ENCODE results near the gene OPHN1. TPM values are rescaled to one million over a fixed set of nuclear protein-coding genes. Genes with fewer than 3 reads are reported as not detected.
"Not testable (repeated sequence)": the region's sequence is repeated elsewhere in the genome, so short reads cannot be mapped to it uniquely, and the experiment has no call there.

The OPHN1 gene
- total RNA-seq, 4 donors from 2014 or later: 2.8 to 8.7 (median 6.6) TPM

DNA sequence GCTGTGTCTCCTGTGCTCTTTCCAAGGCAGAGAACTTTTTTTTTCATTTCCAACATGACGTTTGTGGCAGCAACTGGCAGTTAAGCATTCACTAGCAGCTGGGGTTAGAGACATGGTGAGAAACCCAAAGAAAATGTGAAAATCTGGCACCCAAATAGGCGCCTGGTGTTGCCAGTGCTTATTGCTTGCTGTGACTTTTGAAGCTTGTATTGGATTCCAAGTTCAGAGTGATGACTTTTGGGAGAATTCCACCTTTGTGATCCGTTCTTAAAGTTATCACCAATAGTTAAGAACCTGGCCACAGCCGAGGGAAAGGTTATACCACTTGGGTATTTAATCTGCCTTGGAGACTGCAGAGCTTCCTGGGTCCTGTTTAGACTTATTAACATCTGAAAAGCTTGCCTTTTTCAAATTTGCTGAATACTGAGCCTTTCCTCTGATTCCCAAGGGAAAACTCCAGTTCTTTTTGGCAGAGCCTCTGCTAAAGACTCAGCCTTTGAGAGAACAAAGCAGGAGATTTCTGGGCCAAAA is 101.0 kb downstream of the OPHN1 start:
- no peaks in the 10 kb centered on the region for H3K27me3 ChIP-seq
- intact Hi-C loops (cut with DNase I; ENCODE audit: low total_unique reads): no loop called here
- H3K27ac ChIP-seq: no peak overlapping the region
- in situ Hi-C loops (cut with MboI; ENCODE audit: low pct_ligation_motif_present in 1 of 4, low pct_unique_long_range_greater_than_20kb in 1 of 4, low sequenced_read_pairs in 3 of 4): no loop called here
- H3K4me3 ChIP-seq: no peak overlapping the region
- no peak for TF ChIP-seq POLR2A (IDR thresholded peaks at IDR 0.05)
- TF ChIP-seq POLR2AphosphoS5 (IDR thresholded peaks at IDR 0.05): no peak
- TF ChIP-seq, protein P1, sequence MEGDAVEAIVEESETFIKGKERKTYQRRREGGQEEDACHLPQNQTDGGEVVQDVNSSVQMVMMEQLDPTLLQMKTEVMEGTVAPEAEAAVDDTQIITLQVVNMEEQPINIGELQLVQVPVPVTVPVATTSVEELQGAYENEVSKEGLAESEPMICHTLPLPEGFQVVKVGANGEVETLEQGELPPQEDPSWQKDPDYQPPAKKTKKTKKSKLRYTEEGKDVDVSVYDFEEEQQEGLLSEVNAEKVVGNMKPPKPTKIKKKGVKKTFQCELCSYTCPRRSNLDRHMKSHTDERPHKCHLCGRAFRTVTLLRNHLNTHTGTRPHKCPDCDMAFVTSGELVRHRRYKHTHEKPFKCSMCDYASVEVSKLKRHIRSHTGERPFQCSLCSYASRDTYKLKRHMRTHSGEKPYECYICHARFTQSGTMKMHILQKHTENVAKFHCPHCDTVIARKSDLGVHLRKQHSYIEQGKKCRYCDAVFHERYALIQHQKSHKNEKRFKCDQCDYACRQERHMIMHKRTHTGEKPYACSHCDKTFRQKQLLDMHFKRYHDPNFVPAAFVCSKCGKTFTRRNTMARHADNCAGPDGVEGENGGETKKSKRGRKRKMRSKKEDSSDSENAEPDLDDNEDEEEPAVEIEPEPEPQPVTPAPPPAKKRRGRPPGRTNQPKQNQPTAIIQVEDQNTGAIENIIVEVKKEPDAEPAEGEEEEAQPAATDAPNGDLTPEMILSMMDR (IDR thresholded peaks at IDR 0.05): no peak
- TF ChIP-seq EP300 (IDR thresholded peaks at IDR 0.05; ENCODE audit: low read depth): no peak
- H3K4me1 ChIP-seq: no peaks in the 10 kb centered on the region
- 20 to 60% methylated on average over 1 to 4 of the region's 4 CpGs for whole genome bisulfite sequencing, 2 donors (ENCODE audit: low coverage in 1 of 2)
- H3K9me3 ChIP-seq: no peaks in the 10 kb centered on the region
- no peaks in the 10 kb centered on the region for H3K36me3 ChIP-seq
- no peak for DNase-seq

DNA sequence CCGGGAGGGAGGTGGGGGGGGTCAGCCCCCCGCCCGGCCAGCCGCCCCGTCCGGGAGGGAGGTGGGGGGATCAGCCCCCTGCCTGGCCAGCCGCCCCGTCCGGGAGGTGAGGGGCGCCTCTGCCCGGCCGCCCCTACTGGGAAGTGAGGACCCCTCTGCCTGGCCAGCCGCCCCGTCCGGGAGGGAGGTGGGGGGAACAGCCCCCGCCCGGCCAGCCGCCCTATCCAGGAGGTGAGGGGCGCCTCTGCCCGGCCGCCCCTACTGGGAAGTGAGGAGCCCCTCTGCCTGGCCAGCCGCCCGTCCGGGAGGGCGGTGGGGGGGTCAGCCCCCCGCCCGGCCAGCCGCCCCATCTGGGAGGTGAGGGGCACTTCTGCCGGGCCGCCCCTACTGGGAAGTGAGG is 106.5 kb downstream of the OPHN1 start:
- DNase-seq; H3K4me1 ChIP-seq; H3K9me3 ChIP-seq; H3K4me3 ChIP-seq; H3K27ac ChIP-seq; H3K27me3 ChIP-seq; intact Hi-C loops (cut with DNase I; ENCODE audit: low total_unique reads); in situ Hi-C loops (cut with MboI; ENCODE audit: low pct_ligation_motif_present in 1 of 4, low pct_unique_long_range_greater_than_20kb in 1 of 4, low sequenced_read_pairs in 3 of 4); H3K36me3 ChIP-seq: not testable (repeated sequence)
- WGBS, 2 donors (ENCODE audit: low coverage in 1 of 2): no CpG with 5 or more reads among the region's 30 CpGs

DNA sequence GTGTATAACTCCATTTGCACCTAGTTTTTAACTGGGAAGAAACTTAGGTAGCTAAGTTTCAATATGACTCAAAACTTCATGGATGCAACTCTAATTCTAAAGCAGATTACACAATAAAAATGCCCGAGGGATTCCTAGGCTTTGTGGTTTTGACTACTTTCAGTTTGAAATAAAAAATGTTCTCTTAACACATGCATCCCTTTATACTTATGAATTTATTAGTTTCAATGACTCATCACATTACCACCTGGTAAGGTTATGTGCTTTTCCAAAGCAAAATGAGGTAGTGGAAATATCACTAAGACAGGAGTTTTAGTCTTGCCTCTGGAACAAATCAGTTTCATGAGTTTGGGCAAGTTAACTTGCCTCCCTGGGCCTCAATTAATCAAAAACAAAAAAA is 125.5 kb downstream of the OPHN1 start:
- no peak overlapping the region for H3K4me3 ChIP-seq
- in situ Hi-C loops (cut with MboI; ENCODE audit: low pct_ligation_motif_present in 1 of 4, low pct_unique_long_range_greater_than_20kb in 1 of 4, low sequenced_read_pairs in 3 of 4) (no loop called here), intact Hi-C loops (cut with DNase I; ENCODE audit: low total_unique reads) (no loop called here)
- no peak overlapping the region for H3K27ac ChIP-seq
- no peaks in the 10 kb centered on the region for H3K4me1 ChIP-seq
- no peaks in the 10 kb centered on the region for H3K27me3 ChIP-seq
- DNase-seq: no peak
- no peaks in the 10 kb centered on the region for H3K9me3 ChIP-seq
- TF ChIP-seq, protein P1 (IDR thresholded peaks at IDR 0.05): no peak
- TF ChIP-seq POLR2A (IDR thresholded peaks at IDR 0.05): no peak
- no peak for TF ChIP-seq EP300 (IDR thresholded peaks at IDR 0.05; ENCODE audit: low read depth)
- TF ChIP-seq POLR2AphosphoS5 (IDR thresholded peaks at IDR 0.05): peak in 1 of 3 donors; percentile 17
- WGBS, 2 donors (ENCODE audit: low coverage in 1 of 2): 27 to 33% methylated on average over 1 of the region's 1 CpG
- H3K36me3 ChIP-seq: no peaks in the 10 kb centered on the region

DNA sequence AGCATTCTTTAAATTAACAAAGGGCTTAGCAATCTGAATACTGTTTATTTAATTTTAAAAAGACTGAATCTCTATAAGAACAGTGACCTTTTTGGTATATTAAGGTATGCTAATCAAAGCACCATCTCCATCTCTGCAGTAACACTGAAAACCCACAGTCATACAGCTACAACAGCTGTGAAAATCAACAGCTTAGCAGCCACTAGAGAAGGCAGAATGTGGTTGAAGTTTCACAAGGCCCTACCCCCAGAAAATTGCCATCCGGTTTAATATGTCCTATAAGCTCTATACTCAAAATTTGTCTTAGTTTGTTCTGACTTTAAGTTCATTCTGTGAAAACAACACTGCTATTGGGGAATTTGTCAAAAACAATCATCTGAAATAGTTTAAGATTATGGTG is 128.7 kb downstream of the OPHN1 start:
- intact Hi-C loops (cut with DNase I; ENCODE audit: low total_unique reads): no loop called here
- 87% methylated on average over 1 of the region's 1 CpG; no CpG with 5 or more reads in 1 of the 2 donors for WGBS, 2 donors (ENCODE audit: low coverage in 1 of 2)
- no peaks in the 10 kb centered on the region for H3K4me1 ChIP-seq
- in situ Hi-C loops (cut with MboI; ENCODE audit: low pct_ligation_motif_present in 1 of 4, low pct_unique_long_range_greater_than_20kb in 1 of 4, low sequenced_read_pairs in 3 of 4): no loop called here
- H3K9me3 ChIP-seq: no peaks in the 10 kb centered on the region
- TF ChIP-seq, protein P1 (IDR thresholded peaks at IDR 0.05): no peak
- TF ChIP-seq EP300 (IDR thresholded peaks at IDR 0.05; ENCODE audit: low read depth): no peak
- TF ChIP-seq POLR2A (IDR thresholded peaks at IDR 0.05): no peak
- no peak for TF ChIP-seq POLR2AphosphoS5 (IDR thresholded peaks at IDR 0.05)
- no peak overlapping the region for H3K4me3 ChIP-seq
- no peaks in the 10 kb centered on the region for H3K27me3 ChIP-seq
- DNase-seq: no peak
- no peaks in the 10 kb centered on the region for H3K36me3 ChIP-seq
- H3K27ac ChIP-seq: no peak overlapping the region

DNA sequence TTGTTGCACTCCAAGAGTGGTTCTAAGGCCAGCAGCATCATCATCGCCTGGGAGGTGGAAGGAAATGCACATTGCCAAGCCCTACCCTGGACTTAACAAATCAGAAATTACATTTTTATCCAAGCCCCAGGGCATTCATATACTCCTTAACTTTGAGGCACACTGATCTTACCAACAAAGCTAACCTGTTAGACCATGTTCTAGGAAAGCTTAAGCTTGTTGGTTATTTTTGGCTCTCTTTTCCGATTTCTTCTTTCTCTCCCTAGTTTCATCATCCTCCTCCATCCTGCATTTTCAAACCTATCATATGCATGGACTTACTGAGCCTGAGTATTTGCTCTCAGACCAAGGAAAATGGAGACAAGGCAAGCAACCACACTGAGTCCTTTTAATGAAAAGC is 133.4 kb downstream of the OPHN1 start:
- no peak for TF ChIP-seq POLR2AphosphoS5 (IDR thresholded peaks at IDR 0.05)
- TF ChIP-seq EP300 (IDR thresholded peaks at IDR 0.05; ENCODE audit: low read depth): no peak
- no peak for TF ChIP-seq POLR2A (IDR thresholded peaks at IDR 0.05)
- H3K27ac ChIP-seq: no peak overlapping the region
- DNase-seq: no peak
- H3K27me3 ChIP-seq: no peaks in the 10 kb centered on the region
- H3K4me1 ChIP-seq: no peaks in the 10 kb centered on the region
- H3K36me3 ChIP-seq: no peaks in the 10 kb centered on the region
- no peaks in the 10 kb centered on the region for H3K9me3 ChIP-seq
- 71% methylated on average over 1 to 2 of the region's 2 CpGs for WGBS, 2 donors (ENCODE audit: low coverage in 1 of 2)
- intact Hi-C loops (cut with DNase I; ENCODE audit: low total_unique reads): no loop called here
- in situ Hi-C loops (cut with MboI; ENCODE audit: low pct_ligation_motif_present in 1 of 4, low pct_unique_long_range_greater_than_20kb in 1 of 4, low sequenced_read_pairs in 3 of 4): no loop called here
- H3K4me3 ChIP-seq: no peak overlapping the region
